PFSK-1 (cell line): ENCODE data around the gene IL24.

Experiments used
- FOXP2 ChIP-seq: optimal IDR thresholded peaks from 2 replicates; pipeline ENCODE3; 2011; ENCODE audit warnings: borderline replicate concordance, control low read depth, inconsistent platforms; ENCODE audit not compliant: insufficient read depth; ENCODE audit errors: extremely low read length, extremely low read depth
- POLR2AphosphoS5 ChIP-seq: IDR thresholded peaks from 2 replicates; pipeline ENCODE4 v1.6.1; 2012; ENCODE audit warnings: low read depth, mild to moderate bottlenecking, control low read depth, low read length, moderate library complexity
- SIN3A ChIP-seq: IDR thresholded peaks from 2 replicates; pipeline ENCODE4 v1.6.1; 2012; ENCODE audit warnings: mild to moderate bottlenecking, low read length, moderate library complexity, borderline replicate concordance; ENCODE audit not compliant: insufficient read depth
- TAF1 ChIP-seq: IDR thresholded peaks from 2 replicates; pipeline ENCODE4 v1.6.1; 2012; ENCODE audit warnings: low read length, control low read depth, borderline replicate concordance; ENCODE audit not compliant: insufficient read depth
- TF ChIP-seq, protein P1 (sequence below), 2 experiments: IDR thresholded peaks; 2 replicates each; pipeline versions ENCODE4 v1.6.1 to v1.8.0; 2011 to 2012; ENCODE audit warnings: low read depth in 2 of 2, low read length in 2 of 2, control low read depth in 1 of 2, inconsistent platforms in 1 of 2, mild to moderate bottlenecking in 1 of 2, moderate library complexity in 1 of 2; ENCODE audit not compliant: insufficient read depth in 1 of 2

IL24 gene

DNA sequence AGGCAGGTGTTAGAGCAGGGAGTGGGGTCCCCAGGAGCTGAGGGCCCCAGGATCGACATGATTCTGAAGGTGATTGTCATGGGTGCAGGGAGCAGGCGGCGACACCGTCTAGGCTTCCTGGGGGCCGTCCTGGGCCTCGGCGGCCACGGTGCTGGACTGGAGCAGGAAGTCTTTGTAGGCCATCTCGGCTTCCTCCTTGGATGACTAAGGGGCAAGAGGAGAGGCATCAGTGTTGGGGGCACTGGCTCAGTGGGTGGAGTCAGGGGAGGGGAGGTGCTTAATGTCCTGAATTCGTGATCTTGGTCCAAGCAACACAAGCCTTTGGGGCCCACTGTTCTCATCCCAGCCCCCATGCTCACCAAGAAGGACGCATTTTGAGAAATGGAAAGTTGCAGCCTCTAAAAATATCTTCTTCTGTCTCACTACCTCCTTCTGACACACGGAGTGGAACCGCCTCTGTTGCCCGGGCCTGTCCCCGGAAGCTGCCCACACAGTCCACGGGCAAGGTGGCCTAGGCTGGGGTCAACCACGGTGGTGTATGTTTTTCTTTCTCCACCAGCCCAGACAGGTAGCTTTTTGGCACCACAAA, 33.1 kb downstream of the IL24 start:
- no peak for TF ChIP-seq TAF1

DNA sequence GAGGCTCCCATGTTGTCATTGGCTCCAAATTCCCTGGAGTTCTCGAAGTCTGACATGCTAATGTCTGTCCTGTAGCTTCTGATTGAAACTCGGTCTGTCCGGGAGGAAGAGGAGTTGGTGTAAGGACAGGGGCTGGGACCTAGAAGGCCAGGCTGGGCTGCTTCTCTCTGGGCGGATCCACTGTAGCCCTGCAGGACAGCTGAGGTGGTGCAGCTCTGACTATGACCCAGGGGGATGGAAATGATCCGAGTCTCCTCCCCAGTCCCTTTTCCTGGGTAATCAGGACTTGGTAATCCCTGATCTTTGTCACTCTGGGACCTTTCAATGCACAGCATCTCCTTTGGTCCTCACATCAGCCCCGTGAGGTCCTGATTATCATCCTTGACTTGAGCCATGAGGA, 34.5 kb downstream of the IL24 start:
- TF ChIP-seq FOXP2 (no peak), SIN3A (no peak), POLR2AphosphoS5 (no peak), TAF1 (no peak)
- TF ChIP-seq, protein P1, sequence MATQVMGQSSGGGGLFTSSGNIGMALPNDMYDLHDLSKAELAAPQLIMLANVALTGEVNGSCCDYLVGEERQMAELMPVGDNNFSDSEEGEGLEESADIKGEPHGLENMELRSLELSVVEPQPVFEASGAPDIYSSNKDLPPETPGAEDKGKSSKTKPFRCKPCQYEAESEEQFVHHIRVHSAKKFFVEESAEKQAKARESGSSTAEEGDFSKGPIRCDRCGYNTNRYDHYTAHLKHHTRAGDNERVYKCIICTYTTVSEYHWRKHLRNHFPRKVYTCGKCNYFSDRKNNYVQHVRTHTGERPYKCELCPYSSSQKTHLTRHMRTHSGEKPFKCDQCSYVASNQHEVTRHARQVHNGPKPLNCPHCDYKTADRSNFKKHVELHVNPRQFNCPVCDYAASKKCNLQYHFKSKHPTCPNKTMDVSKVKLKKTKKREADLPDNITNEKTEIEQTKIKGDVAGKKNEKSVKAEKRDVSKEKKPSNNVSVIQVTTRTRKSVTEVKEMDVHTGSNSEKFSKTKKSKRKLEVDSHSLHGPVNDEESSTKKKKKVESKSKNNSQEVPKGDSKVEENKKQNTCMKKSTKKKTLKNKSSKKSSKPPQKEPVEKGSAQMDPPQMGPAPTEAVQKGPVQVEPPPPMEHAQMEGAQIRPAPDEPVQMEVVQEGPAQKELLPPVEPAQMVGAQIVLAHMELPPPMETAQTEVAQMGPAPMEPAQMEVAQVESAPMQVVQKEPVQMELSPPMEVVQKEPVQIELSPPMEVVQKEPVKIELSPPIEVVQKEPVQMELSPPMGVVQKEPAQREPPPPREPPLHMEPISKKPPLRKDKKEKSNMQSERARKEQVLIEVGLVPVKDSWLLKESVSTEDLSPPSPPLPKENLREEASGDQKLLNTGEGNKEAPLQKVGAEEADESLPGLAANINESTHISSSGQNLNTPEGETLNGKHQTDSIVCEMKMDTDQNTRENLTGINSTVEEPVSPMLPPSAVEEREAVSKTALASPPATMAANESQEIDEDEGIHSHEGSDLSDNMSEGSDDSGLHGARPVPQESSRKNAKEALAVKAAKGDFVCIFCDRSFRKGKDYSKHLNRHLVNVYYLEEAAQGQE (IDR thresholded peaks at IDR 0.05; ENCODE audit: insufficient read depth in 1 of 2, low read depth in 2 of 2, low read length in 2 of 2) = no peak

DNA sequence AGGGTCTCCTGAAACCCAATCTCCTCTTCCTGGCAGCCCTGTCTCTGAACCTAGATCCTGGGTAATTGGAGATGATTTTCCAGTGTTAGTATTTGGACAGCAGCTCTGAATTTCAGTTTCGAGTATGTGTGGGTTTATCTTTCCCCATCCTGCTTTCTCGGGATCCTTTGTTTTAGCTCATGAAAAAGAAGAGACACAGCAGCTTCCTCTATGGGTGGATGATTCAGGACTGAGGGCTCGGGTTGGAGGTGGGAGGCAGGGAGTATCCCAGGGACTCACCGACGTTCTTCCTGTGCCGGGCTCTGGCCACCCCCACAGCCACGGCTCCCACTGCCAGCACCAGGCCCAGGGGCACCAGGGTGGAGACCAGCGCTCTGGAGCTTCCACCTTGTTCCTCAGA, 34.9 kb downstream of the IL24 start:
- TF ChIP-seq, protein P1 (IDR thresholded peaks at IDR 0.05; ENCODE audit: insufficient read depth in 1 of 2, low read depth in 2 of 2, low read length in 2 of 2) = peak in 1 of 2 experiments; percentile 79; a peak in 1 of 4 replicates
- no peak for TF ChIP-seq POLR2AphosphoS5

DNA sequence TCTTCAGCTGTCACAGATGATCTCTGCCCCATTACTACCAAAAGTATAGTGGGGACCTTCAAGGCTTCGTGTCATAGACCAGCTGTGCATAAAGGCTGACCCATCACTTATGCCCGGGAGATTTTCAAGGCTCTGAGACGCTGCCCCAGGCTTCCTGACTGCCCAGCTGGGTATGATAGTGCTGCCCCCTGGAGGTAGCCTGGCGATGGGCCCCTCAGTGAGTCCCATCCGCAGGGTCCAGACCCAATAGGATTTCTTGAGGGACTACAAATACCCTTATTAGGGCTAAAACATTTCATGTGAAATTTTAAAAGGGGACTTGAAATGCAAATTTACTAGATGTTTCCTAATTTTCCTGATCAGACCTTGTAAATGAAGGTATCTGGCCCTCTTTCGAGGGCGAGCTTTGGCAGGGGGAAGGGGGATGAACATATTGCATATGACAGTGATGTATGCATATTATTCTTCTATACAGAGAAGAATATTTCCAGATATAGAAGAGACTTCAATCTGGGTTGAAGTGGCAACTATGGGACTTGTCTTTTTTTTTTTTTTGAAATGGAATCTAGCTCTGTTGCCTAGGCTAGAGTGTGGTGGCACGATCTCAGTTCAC, 36.2 kb downstream of the IL24 start:
- no peak for TF ChIP-seq FOXP2
- no peak for TF ChIP-seq POLR2AphosphoS5
- TF ChIP-seq SIN3A = no peak
- TF ChIP-seq, protein P1 (IDR thresholded peaks at IDR 0.05; ENCODE audit: insufficient read depth in 1 of 2, low read depth in 2 of 2, low read length in 2 of 2) = no peak
- TF ChIP-seq TAF1 = no peak

DNA sequence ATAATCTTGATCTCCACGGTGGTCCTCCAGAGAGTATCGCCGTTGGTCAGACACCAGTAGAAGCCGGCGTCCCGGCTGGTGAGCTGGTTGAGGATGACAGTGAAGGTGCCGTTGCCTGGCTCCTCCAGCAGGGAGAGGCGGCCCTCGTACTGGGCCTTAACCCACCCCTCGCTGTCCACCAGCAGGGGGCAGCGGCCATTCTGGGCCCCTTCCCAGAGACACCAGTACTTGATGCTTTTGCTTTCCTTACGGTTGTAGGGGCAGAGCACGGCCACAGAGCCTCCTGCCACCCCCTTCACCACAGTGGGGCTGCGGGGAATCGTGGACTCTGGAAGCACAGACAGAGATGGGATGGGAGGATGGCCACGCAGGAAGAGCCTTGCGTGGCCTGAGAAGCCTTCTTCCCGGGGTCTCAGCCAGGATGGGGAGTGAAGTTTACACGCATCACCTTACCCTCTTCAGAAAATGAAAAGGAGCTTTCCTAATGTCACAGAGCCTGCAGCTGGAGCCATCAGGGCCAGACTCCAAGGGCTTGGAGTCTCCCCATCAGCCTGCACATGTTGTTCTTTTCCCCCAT, 38.3 kb downstream of the IL24 start:
- TF ChIP-seq SIN3A = no peak
- no peak for TF ChIP-seq TAF1
- no peak for TF ChIP-seq POLR2AphosphoS5
- TF ChIP-seq FOXP2 = no peak
- TF ChIP-seq, protein P1 (IDR thresholded peaks at IDR 0.05; ENCODE audit: insufficient read depth in 1 of 2, low read depth in 2 of 2, low read length in 2 of 2) = no peak
